HepG2 (cell line): ENCODE results near the gene C2orf42. TPM values are rescaled to one million over a fixed set of nuclear protein-coding genes. Genes with fewer than 3 reads are reported as not detected.

Source experiments
- ATAC-seq: fragments of 200-7000 bp; cut with Tn5 transposase; 3 replicates; pipeline ENCODE4 v1.9.1; 2020; ENCODE audit warnings: mild to moderate bottlenecking, moderate library complexity
- BruUV-seq: library from RNA; stranded (reverse); fragments of 400-500 nt; replicated peaks from 2 replicates; lab custom pipeline; 2021; lab: Mats Ljungman, UMichigan
- CTCF ChIA-PET: fragments of 300-600 bp; formaldehyde crosslinking; extraction: SDS; loops from one replicate; lab custom pipeline; 2021; ENCODE audit warnings: low total read pairs, inconsistent platforms, low intra/inter-chr PET ratio; lab: Yijun Ruan, JAX
- POLR2A ChIA-PET: fragments of 350-600 bp; sonication (Branson Sonifier 250); formaldehyde crosslinking; loops from one replicate; lab custom pipeline; 2020; ENCODE audit warnings: antibody characterized with exemption, inconsistent platforms; lab: Yijun Ruan, JAX
- DNase-seq: peaks from one replicate; pipeline ENCODE4 v3.0.0-alpha.2; 2015; ENCODE audit warnings: low spot score
- FAIRE-seq: peaks from 3 replicates; lab custom pipeline; 2011; peaks lifted over from hg19 to GRCh38; lab: Jason Lieb, UNC
- H2AFZ ChIP-seq: one replicate; pipeline ENCODE4 v1.6.1; 2011; ENCODE audit warnings: low read length, inconsistent platforms
- H3K27ac ChIP-seq: fragments of 300-600 bp; 3 replicates; pipeline ENCODE4 v1.8.0; 2011; ENCODE audit warnings: mixed run types, mild to moderate bottlenecking, mixed read lengths, low read length, inconsistent platforms; ENCODE audit not compliant: insufficient read depth; ENCODE audit errors: extremely low read length
- H3K27me3 ChIP-seq, 2 experiments: fragments of 200-600 bp in 1 of 2; 2 replicates in 1 of 2; 3 replicates in 1 of 2; pipeline versions ENCODE4 v1.6.0 to v1.8.0; 2011; ENCODE audit warnings: low read length in 2 of 2, mild to moderate bottlenecking in 2 of 2, moderate library complexity in 2 of 2, inconsistent platforms in 1 of 2; ENCODE audit not compliant: insufficient read depth in 2 of 2, control insufficient read depth in 1 of 2
- H3K36me3 ChIP-seq, 2 experiments: fragments of 200-600 bp in 1 of 2; replicated peaks in 1 of 2; 2 replicates in 1 of 2; 3 replicates in 1 of 2; pipeline versions ENCODE4 v1.5.1 to v1.8.0; 2011; ENCODE audit warnings: low read length in 2 of 2, inconsistent platforms in 1 of 2; ENCODE audit not compliant: insufficient read depth in 2 of 2, control insufficient read depth in 1 of 2
- H3K4me1 ChIP-seq: 2 replicates; pipeline ENCODE4 v1.5.1; 2012; ENCODE audit warnings: low read length, inconsistent platforms; ENCODE audit not compliant: insufficient read depth
- H3K4me2 ChIP-seq: 2 replicates; pipeline ENCODE4 v1.6.0; 2011; ENCODE audit warnings: low read depth, low read length, inconsistent platforms
- H3K4me3 ChIP-seq, 3 experiments: fragments of 200-600 bp in 1 of 3; sonication (generic), shearing (Covaris generic) in 1 of 3; replicated peaks in 1 of 3; 2 replicates each; pipeline ENCODE4 v1.5.1; 2011 to 2016; ENCODE audit warnings: low read length in 3 of 3, inconsistent platforms in 2 of 3, low read depth in 2 of 3, mild to moderate bottlenecking in 2 of 3, control low read depth in 1 of 3, mixed read lengths in 1 of 3; ENCODE audit not compliant: insufficient read depth in 1 of 3
- H3K79me2 ChIP-seq: one replicate; pipeline ENCODE4 v1.6.1; 2011; ENCODE audit warnings: low read length, inconsistent platforms; ENCODE audit not compliant: insufficient read depth
- H3K9ac ChIP-seq: 2 replicates; pipeline ENCODE4 v1.6.0; 2011; ENCODE audit warnings: mild to moderate bottlenecking, low read depth, low read length, inconsistent platforms; ENCODE audit not compliant: insufficient read depth
- H3K9me3 ChIP-seq: 2 replicates; pipeline ENCODE4 v1.5.1; 2012; ENCODE audit warnings: mild to moderate bottlenecking, low read length
- H4K20me1 ChIP-seq: 2 replicates; pipeline ENCODE4 v1.6.0; 2011; ENCODE audit warnings: inconsistent platforms, mild to moderate bottlenecking, low read length, moderate library complexity; ENCODE audit not compliant: insufficient read depth
- CEBPG ChIP-seq: IDR thresholded peaks from 2 replicates; pipeline ENCODE4 v1.6.1; 2016
- ERF ChIP-seq: IDR thresholded peaks from 2 replicates; pipeline ENCODE4 v1.6.1; 2018; ENCODE audit warnings: missing biosample characterization, missing genetic modification reagents
- FOXA1 ChIP-seq, 2 experiments: fragments of 450-650 bp in 1 of 2; sonication (generic) in 1 of 2; formaldehyde crosslinking in 1 of 2; IDR thresholded peaks; 2 replicates each; pipeline versions ENCODE4 v1.4.0 to v1.6.1; 2016 to 2020; ENCODE audit warnings: missing genetic modification reagents in 1 of 2
- FOXA3 ChIP-seq: IDR thresholded peaks from 2 replicates; pipeline ENCODE4 v1.6.1; 2016; ENCODE audit warnings: missing genetic modification reagents, missing compliant biosample characterization
- HDAC1 ChIP-seq: sonication (generic); formaldehyde crosslinking; IDR thresholded peaks from 2 replicates; pipeline ENCODE4 v1.5.1; 2020; ENCODE audit warnings: mild to moderate bottlenecking, missing genetic modification reagents
- LCORL ChIP-seq, 2 experiments: fragments of 450-650 bp in 1 of 2; sonication (generic) in 1 of 2; formaldehyde crosslinking in 1 of 2; IDR thresholded peaks; 2 replicates each; pipeline versions ENCODE4 v1.5.0 to v1.6.1; 2017 to 2020; ENCODE audit warnings: antibody characterized with exemption in 1 of 2, missing genetic modification reagents in 1 of 2
- PATZ1 ChIP-seq: sonication (generic); formaldehyde crosslinking; IDR thresholded peaks from 2 replicates; pipeline ENCODE4 v1.4.0; 2020; ENCODE audit warnings: missing genetic modification reagents
- PCBP1 ChIP-seq: fragments of 200-400 bp; formaldehyde crosslinking; IDR thresholded peaks from 2 replicates; pipeline ENCODE4 v1.6.1; 2017; ENCODE audit warnings: mild to moderate bottlenecking, low read depth, low read length, borderline replicate concordance
- SAP130 ChIP-seq: IDR thresholded peaks from 2 replicates; pipeline ENCODE4 v1.6.1; 2016; ENCODE audit warnings: low read depth
- SMAD9 ChIP-seq: sonication (generic); formaldehyde crosslinking; IDR thresholded peaks from 2 replicates; pipeline ENCODE4 v1.5.1; 2020; ENCODE audit warnings: mild to moderate bottlenecking, missing genetic modification reagents
- SOX13 ChIP-seq, 3 experiments: fragments of 450-650 bp in 1 of 3; sonication (generic) in 1 of 3; formaldehyde crosslinking in 1 of 3; IDR thresholded peaks in 2 of 3; conservative IDR thresholded peaks in 1 of 3; 2 replicates each; pipeline versions ENCODE4 v1.5.0 to v1.6.1; 2016 to 2020; ENCODE audit warnings: antibody characterized with exemption in 1 of 3, mild to moderate bottlenecking in 1 of 3, missing compliant biosample characterization in 1 of 3, missing genetic modification reagents in 1 of 3, moderate library complexity in 1 of 3
- SOX5 ChIP-seq: IDR thresholded peaks from 2 replicates; pipeline ENCODE4 v1.6.1; 2016; ENCODE audit warnings: borderline replicate concordance
- YEATS4 ChIP-seq: sonication (generic); formaldehyde crosslinking; IDR thresholded peaks from 2 replicates; pipeline ENCODE4 v1.4.0; 2020; ENCODE audit warnings: missing genetic modification reagents, borderline replicate concordance
- ZMAT5 ChIP-seq: sonication (generic); formaldehyde crosslinking; IDR thresholded peaks from 2 replicates; pipeline ENCODE4 v1.5.0; 2020; ENCODE audit warnings: mild to moderate bottlenecking, low read depth, missing genetic modification reagents, borderline replicate concordance
- ZNF230 ChIP-seq: sonication (generic); formaldehyde crosslinking; IDR thresholded peaks from 2 replicates; pipeline ENCODE4 v1.4.0; 2020; ENCODE audit warnings: mild to moderate bottlenecking, missing genetic modification reagents
- ZNF383 ChIP-seq: sonication (generic); formaldehyde crosslinking; IDR thresholded peaks from 2 replicates; pipeline ENCODE4 v1.4.0; 2020; ENCODE audit warnings: missing genetic modification reagents, mild to moderate bottlenecking, borderline replicate concordance
- ZNF614 ChIP-seq: IDR thresholded peaks from 2 replicates; pipeline ENCODE4 v1.6.1; 2018; ENCODE audit warnings: missing biosample characterization, missing genetic modification reagents, inconsistent platforms, borderline replicate concordance
- ZNF616 ChIP-seq: sonication (generic); formaldehyde crosslinking; IDR thresholded peaks from 2 replicates; pipeline ENCODE4 v1.5.0; 2020; ENCODE audit warnings: low read depth, mild to moderate bottlenecking, missing genetic modification reagents
- ZNF670 ChIP-seq: sonication (generic); formaldehyde crosslinking; IDR thresholded peaks from 2 replicates; pipeline ENCODE4 v1.8.0; 2022; ENCODE audit warnings: mild to moderate bottlenecking, missing genetic modification reagents, borderline replicate concordance
- ZNF7 ChIP-seq: IDR thresholded peaks from 2 replicates; pipeline ENCODE4 v1.6.1; 2016; ENCODE audit warnings: missing biosample characterization, missing genetic modification reagents
- ZNF746 ChIP-seq: sonication (generic); formaldehyde crosslinking; IDR thresholded peaks from 2 replicates; pipeline ENCODE4 v1.8.0; 2022; ENCODE audit warnings: mild to moderate bottlenecking, missing genetic modification reagents
- ZSCAN30 ChIP-seq: sonication (generic); formaldehyde crosslinking; IDR thresholded peaks from 2 replicates; pipeline ENCODE4 v1.5.0; 2020; ENCODE audit warnings: mild to moderate bottlenecking, missing genetic modification reagents
- whole genome bisulfite sequencing: methylation state at CpG from one replicate; pipeline ENCODE4 v1.1.6; 2017; ENCODE audit warnings: low lambda C conversion rate; 5-methylcytosine and 5-hydroxymethylcytosine counted together
- in situ Hi-C: cut with HindIII; loops from 2 replicates; pipeline ENCODE4 v1.10.0; 2017; ENCODE audit warnings: low pct_unique_long_range_greater_than_20kb; ENCODE audit not compliant: extremely low pct_ligation_motif_present
- intact Hi-C: fragments of 100-400 bp; cut with micrococcal nuclease; formaldehyde crosslinking; loops from one replicate; pipeline ENCODE4 v1.10.0; 2022; ENCODE audit not compliant: unreplicated experiment
- polyA plus RNA-seq, 8 experiments: library from polyadenylated mRNA; depleted of rRNA in 3 of 8; stranded (reverse) in 7 of 8; unstranded in 1 of 8; fragments of >200 nt; fragmentation: Illumina TruSeq in 4 of 8; extraction: Trizol in 4 of 8; gene quantifications; 2 replicates each; pipeline versions ENCODE4 v1.2.1 to v1.2.3, GENCODE V29; 2011 to 2016; ENCODE audit warnings: low read depth in 4 of 8, missing spikeins in 1 of 8, mixed read lengths in 1 of 8; ENCODE audit not compliant: insufficient read depth in 1 of 8
- total RNA-seq, 5 experiments: library from RNA; depleted of rRNA; stranded (reverse); fragments of >200 nt; fragmentation: Illumina TruSeq; extraction: Trizol; gene quantifications; 2 replicates each; pipeline ENCODE4 v1.2.3, GENCODE V29; 2016; ENCODE audit warnings: low read depth in 1 of 5

Gene C2orf42
- total and polyA plus RNA-seq, 2 of the 13 experiments (the other 11 are each of a cell fraction or from before 2014, with no cell fraction given) = 9.3 to 9.9 TPM

GRCh38 chr2:70128005-70128404 is 62.8 kb downstream of the C2orf42 start:
- POLR2A ChIA-PET = interaction anchor here (1.1 to 4.2 kb wide), 3 partner anchors 20 to 41 kb away, joined by 3 to 17 read pairs (median 4); partner anchors contain the start of gene PCBP1
- no TSS peak for BruUV-seq

More at GRCh38 chr2:70128005-70128404, 62.8 kb downstream of the C2orf42 start:
- Histone ChIP-seq H3K4me2 (0 out of 2 replicates have a peak overlapping the region, but pooled peaks have one; percentile 10), H3K79me2 (peaks cover 6% of the 10 kb centered on the region), H3K4me3 (no peak overlapping the region), H4K20me1 (no peaks in the 10 kb centered on the region), H3K27me3 (no peaks in the 10 kb centered on the region), H3K9me3 (no peaks in the 10 kb centered on the region), H3K27ac (peak overlapping the region; percentile 33), H3K4me1 (peaks cover 47% of the 10 kb centered on the region), H3K9ac (no peak overlapping the region), H3K36me3 (no peaks in the 10 kb centered on the region), H2AFZ (peak overlapping the region; percentile 4)
- intact Hi-C loops = no loop called here
- FAIRE-seq = no peak
- CTCF ChIA-PET = no interaction called here
- TF ChIP-seq YEATS4 (CRISPR knock-in tag) (no peak), HDAC1 (no peak), ZNF230 (CRISPR knock-in tag) (no peak), PCBP1 (no peak), ZNF746 (no peak), LCORL (IDR thresholded peaks at IDR 0.05) (no peak), LCORL (CRISPR knock-in tag; IDR thresholded peaks at IDR 0.05) (no peak), SOX13 (IDR thresholded peaks at IDR 0.05) (no peak), SOX13 (CRISPR knock-in tag; conservative IDR thresholded peaks at IDR 0.05 in 1 of 2, IDR thresholded peaks at IDR 0.05 in 1 of 2) (peak in 1 of 2 experiments; percentile 65; a peak in 2 of 4 replicates), PATZ1 (CRISPR knock-in tag) (0 out of 2 replicates have a peak, but pooled peaks have one; percentile 25), CEBPG (CRISPR knock-in tag) (no peak), ZNF7 (peak; percentile 74; the same call in 1 of the 2 replicates), SMAD9 (CRISPR knock-in tag) (no peak), FOXA1 (IDR thresholded peaks at IDR 0.05) (no peak), FOXA1 (CRISPR knock-in tag; IDR thresholded peaks at IDR 0.05) (peak; percentile 31; the same call in 1 of the 2 replicates), SAP130 (peak; percentile 12; the same call in 1 of the 2 replicates), SOX5 (CRISPR knock-in tag) (0 out of 2 replicates have a peak, but pooled peaks have one; percentile 33), ZSCAN30 (no peak), ERF (CRISPR knock-in tag) (no peak), ZNF616 (CRISPR knock-in tag) (no peak), FOXA3 (CRISPR knock-in tag) (0 out of 2 replicates have a peak, but pooled peaks have one; percentile 32), ZNF383 (no peak), ZNF614 (0 out of 2 replicates have a peak, but pooled peaks have one; percentile 18), ZMAT5 (CRISPR knock-in tag) (no peak), ZNF670 (no peak)
- WGBS = 14% methylated on average over 1 of the region's 1 CpG
- DNase-seq = no peak
- no peak for ATAC-seq
- in situ Hi-C loops = no loop called here
